NT2/D1 (cell line): ENCODE results near the gene EXOC3L4.

Experiments
- SUZ12 ChIP-seq: IDR thresholded peaks from 2 replicates; pipeline ENCODE4 v1.6.1; 2011; ENCODE audit not compliant: insufficient read length, insufficient read depth; ENCODE audit errors: extremely low read depth
- YY1 ChIP-seq: IDR thresholded peaks from 2 replicates; pipeline ENCODE4 v1.6.1; 2011; ENCODE audit not compliant: insufficient read length, insufficient read depth
- ZNF274 ChIP-seq: IDR thresholded peaks from 2 replicates; pipeline ENCODE4 v1.6.1; 2011; ENCODE audit warnings: mild to moderate bottlenecking, low read depth, low read length

- TF ChIP-seq ZNF274 (no peak), YY1 (no peak), SUZ12 (no peak)
These were observed 7.1 kb upstream of the EXOC3L4 start for GRCh38 chr14:103087343-103087835.
